ENCODE results near the gene ATXN7L1.

ATXN7L1 gene

DNA sequence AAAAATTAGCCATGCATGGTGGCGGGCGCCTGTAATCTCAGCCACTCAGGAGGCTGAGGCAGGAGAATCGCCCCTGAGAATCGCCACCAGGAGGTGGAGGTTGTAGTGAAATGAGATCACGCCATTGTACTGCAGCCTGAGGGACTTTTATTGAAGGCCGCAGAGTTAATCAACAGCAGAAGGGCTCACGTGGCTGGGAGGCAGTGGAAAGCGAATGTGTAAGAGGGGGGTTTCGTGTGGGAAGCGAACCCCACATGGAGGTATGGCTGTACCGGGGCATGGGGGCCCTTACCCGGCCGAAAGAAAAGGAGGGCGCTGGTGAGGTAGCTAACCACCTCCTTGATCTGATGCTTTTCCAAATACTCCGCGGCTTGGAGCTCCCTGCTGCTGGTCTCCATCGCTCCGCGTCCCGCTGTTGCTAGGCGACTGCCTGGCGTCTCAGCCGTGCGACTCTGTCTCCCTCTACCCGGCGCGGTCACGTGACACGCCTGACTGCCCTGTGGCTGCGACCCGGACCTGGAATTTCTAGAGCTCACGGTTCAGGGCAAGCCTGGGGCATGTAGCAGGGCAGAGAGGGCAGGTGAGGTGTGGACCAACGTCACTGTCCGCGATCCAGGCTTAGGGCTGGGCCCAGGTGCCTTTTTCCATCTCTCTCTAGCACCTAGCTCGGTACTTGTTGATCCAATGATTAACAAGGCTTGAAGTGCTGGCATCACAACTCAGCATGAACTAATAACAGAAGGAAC, 295.2 kb downstream of the ATXN7L1 start, which contains the start of gene EFCAB10:
EFCAB10 (minus strand) TSS at position 428 of the 746 bp plus-strand sequence; CDS start at position 398, 30 bp downstream.
- DNase-seq, result peak; percentile 72 to 97 (median 83)

DNA sequence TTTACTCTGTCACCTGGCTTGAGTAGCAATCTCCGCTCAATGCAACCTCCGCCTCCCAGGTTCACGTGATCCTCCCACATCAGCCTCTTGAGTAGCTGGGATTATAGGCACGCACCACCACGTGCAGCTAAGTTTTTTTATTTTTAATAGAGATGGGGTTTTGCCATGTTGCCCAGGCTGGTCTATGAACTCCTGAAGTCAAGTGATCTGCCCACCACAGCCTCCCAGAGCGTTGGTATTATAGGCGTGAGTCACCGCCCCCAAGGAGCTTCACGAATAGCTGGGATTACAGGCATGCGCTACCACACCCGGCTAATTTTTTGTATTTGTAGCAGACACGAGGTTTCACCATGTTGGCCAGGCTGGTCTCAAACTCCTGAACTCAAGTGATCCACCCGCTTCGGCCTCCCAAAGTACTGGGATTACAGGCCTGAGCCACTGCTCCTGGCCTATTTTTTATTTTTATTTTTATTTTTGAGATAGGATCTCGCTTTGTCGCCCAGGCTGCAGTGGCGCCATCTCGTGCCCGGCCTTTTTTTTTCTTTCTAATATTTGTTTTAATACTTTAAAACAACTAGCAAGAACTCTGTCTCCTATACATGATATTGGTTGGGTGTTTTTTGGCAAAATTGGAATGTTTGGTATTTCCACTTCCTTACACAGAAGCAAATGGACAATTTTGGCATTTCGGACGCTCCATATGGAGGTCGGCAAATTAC, 296.2 kb downstream of the ATXN7L1 start:
- DNase-seq, result no peak
- intact Hi-C loops (cut with DNase I), result no loop called here

More for the DNA sequence above, 295.2 kb downstream of the ATXN7L1 start, which contains the start of gene EFCAB10:
- intact Hi-C loops (cut with DNase I), result no loop called here

DNA sequence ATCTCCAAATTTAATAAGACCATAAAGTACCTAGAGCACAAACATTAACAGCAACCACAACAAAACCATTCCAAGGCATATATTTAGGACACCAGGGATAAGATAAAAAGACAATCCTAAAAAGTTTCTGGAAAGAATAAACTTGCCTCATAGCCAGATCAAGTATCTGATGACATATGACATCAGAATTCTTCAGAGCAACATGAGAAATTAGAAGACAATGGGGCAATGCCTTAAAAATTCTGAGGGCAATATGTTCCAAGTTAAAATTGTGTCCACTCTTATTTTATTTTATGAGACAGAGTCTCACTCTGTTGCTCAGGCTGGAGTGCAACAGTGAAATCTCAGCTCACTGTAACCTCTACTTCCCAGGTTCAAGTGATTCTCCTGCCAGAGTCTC, 297.9 kb downstream of the ATXN7L1 start:
- intact Hi-C loops (cut with DNase I), result no loop called here

DNA sequence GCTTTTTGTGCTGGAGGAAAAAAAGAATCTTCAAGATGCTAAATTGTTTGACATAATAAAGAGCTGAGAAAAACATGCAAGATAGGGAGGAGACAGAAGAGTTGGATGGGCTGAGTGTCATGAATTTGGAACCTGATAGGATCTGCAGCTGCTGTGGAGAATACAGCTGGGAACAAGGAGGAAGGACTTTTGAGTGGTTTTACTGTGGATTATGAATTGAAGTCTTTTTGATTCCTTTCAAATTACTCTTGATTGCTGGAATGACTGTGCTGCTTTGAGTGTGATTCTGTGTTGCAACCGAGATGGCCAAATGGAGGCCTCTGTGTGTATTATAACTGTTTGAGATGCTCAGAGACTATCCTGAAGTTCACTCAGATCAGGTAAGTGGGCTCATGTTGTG, 299.1 kb downstream of the ATXN7L1 start:
- no peak for DNase-seq

More for the DNA sequence above, 297.9 kb downstream of the ATXN7L1 start:
- DNase-seq, result no peak

DNA sequence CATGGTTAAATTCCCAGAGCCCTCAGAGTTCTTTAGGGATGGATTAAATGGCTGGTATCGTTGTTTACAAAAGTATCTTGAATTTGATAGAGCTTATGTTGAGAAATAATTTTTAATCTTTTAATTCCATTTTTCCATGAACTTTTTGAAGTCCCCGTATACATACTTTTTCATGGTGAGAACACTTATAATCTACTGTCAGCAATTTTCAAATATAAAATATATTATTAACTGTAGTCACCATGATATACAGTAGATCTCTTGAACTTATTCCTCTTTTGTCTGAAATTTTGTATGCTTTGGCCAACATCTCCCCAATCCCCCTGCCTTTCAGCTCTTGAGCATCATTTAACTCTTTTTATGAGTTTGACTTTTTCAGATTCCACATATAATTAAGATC, 304.5 kb downstream of the ATXN7L1 start:
- intact Hi-C loops (cut with DNase I), result no loop called here
- no peak for DNase-seq

More for the DNA sequence above, 299.1 kb downstream of the ATXN7L1 start:
- intact Hi-C loops (cut with DNase I), result no loop called here

DNA sequence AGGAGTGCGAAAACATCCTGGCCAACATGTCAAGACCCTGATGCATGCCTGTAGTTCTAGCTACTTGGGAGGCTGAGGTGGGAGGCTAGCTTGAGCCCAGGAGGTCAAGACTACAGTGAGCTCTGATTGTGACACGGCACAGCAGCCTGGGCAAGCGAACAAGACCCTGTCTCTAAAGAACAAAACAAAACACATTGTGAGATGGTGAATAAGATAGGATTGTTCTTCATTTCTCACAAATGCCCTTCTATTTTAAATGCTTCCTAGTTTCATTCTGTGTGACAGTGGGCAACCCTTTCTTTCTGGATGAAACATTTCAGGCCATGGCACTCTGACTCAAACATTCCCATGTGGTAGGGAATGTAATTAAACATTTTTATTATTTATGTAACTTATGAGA, 308.6 kb downstream of the ATXN7L1 start:
- DNase-seq, result no peak
- intact Hi-C loops (cut with DNase I), result no loop called here

DNA sequence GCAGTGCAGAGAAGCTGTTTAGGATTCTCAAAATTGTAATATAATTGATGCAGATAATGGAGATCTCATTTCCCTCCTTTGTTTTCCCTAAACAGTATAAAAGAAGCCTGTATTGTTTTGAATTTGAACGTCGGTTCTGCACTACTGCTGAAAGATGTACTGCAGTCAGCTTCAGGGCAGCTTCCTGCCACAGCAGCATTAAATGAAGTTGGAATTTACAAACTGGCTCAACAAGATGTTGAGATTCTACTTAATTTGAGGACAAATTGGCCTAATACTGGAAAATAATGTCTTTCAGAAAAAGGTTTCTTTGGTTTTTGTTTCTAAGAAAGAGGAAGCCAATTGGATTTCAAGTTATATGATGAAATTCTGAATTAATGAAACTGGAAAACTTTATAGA, 309.4 kb downstream of the ATXN7L1 start:
- no peak for DNase-seq
- intact Hi-C loops (cut with DNase I), result no loop called here

DNA sequence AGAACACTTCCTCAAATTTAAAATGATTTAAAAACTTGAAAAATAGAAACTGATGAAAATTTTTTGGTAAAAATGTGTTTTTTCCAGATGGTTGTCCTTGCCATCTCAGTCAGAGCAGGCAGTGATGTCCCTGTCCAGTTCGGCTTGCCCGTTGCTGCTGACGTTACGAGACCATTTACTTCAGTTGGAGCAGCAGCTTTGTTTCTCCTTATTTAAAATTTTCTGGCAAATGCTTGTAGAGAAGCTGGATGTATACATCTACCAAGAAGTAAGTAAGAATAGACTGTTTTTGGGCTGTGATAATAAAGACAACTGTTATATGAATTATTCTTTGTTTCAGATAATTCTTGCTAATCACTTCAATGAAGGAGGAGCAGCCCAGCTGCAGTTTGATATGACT, 311.2 kb downstream of the ATXN7L1 start:
- intact Hi-C loops (cut with DNase I), result no loop called here
- DNase-seq, result no peak

DNA sequence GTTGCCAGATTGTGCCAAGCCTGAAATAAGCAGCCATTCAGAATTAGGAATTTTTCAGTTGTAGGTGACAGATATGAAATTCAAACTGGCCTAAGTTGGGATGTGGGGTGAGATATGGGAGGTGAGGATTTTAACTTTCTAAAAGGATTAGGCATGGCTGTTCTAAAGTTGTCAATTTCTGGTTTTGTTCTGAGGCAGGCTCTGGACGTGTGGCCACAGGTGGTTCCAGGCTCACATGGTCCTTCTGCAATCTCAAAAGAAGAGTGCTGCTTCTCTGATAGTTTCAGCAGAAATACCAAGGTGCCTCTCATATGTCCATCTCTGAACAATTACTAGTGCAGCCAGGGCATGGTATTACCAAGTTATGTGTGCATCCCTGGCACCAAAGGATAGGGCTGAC, 316.5 kb downstream of the ATXN7L1 start:
- DNase-seq, result no peak
- intact Hi-C loops (cut with DNase I), result no loop called here

Data from posterior cingulate gyrus (tissue), 11 donors.